ENCODE results near the gene ANXA6.

DNA sequence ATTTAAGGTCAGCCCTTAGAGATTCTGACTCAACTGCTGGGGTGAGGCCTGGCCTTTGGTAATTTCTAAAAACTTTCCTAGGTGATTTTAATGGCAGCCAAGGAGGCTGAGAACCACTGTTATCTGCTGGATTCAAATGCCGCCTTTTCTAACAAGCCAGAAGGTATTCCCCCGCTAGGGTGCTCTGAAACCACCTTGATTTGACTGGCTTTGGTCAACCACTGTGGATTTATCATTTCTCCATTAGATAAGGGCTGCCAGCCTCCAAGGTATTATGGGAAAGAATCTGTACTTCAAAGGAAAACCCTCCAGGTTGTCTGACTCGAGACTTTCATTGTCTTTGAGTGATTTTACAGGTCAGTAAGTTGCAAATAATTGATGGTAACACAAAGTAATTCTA, 4.3 kb downstream of the ANXA6 start:
- TF ChIP-seq, protein P1, sequence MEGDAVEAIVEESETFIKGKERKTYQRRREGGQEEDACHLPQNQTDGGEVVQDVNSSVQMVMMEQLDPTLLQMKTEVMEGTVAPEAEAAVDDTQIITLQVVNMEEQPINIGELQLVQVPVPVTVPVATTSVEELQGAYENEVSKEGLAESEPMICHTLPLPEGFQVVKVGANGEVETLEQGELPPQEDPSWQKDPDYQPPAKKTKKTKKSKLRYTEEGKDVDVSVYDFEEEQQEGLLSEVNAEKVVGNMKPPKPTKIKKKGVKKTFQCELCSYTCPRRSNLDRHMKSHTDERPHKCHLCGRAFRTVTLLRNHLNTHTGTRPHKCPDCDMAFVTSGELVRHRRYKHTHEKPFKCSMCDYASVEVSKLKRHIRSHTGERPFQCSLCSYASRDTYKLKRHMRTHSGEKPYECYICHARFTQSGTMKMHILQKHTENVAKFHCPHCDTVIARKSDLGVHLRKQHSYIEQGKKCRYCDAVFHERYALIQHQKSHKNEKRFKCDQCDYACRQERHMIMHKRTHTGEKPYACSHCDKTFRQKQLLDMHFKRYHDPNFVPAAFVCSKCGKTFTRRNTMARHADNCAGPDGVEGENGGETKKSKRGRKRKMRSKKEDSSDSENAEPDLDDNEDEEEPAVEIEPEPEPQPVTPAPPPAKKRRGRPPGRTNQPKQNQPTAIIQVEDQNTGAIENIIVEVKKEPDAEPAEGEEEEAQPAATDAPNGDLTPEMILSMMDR (IDR thresholded peaks at IDR 0.05) = no peak
- TF ChIP-seq POLR2A (IDR thresholded peaks at IDR 0.05) = no peak

Data from suprapubic skin (tissue), 3 donors.